Measurements from ENCODE around the gene TMBIM1.
"Not testable (repeated sequence)": the region's sequence is repeated elsewhere in the genome, so short reads cannot be mapped to it uniquely, and the experiment has no call there.

DNA sequence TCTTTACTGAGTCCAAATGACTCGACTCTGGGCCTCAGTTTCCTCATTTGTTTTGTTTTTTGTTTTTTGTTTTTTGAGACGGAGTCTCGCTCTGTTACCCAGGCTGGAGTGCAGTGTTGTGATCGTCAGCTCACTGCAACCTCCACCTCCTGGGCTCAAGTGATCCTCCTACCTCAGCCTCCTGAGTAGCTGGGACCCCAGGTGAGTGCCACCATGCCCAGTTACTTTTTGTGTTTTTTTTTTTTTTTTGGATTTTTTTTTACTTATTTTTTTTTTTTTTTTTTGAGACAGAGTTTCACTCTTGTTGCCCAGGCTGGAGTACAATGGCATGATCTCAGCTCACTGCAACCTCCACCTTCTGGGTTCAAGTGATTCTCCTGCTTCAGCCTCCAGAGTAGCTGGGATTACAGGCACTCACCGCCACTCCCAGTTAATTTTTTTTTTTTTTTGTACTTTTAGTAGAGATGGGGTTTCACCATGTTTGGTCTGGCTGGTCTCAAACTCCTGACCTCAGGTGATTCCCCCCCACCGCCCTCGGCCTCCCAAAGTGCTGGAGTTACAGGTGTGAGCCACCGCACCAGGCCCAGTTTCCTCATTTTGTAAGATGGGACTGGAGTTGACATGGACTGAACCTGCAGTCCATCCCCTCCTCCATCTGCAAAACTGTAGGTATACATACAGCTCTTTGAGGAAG, 18.9 kb downstream of the TMBIM1 start:
- not testable (repeated sequence) for TF ChIP-seq CTCF (IDR thresholded peaks at IDR 0.05); POLR2AphosphoS5 (IDR thresholded peaks at IDR 0.05; ENCODE audit: low read depth, low read length); SIN3A (IDR thresholded peaks at IDR 0.05; ENCODE audit: borderline replicate concordance, insufficient read depth, low read depth, low read length); TCF7L2 (IDR thresholded peaks at IDR 0.05; ENCODE audit: low read depth, low read length)
- TF ChIP-seq, protein P1, sequence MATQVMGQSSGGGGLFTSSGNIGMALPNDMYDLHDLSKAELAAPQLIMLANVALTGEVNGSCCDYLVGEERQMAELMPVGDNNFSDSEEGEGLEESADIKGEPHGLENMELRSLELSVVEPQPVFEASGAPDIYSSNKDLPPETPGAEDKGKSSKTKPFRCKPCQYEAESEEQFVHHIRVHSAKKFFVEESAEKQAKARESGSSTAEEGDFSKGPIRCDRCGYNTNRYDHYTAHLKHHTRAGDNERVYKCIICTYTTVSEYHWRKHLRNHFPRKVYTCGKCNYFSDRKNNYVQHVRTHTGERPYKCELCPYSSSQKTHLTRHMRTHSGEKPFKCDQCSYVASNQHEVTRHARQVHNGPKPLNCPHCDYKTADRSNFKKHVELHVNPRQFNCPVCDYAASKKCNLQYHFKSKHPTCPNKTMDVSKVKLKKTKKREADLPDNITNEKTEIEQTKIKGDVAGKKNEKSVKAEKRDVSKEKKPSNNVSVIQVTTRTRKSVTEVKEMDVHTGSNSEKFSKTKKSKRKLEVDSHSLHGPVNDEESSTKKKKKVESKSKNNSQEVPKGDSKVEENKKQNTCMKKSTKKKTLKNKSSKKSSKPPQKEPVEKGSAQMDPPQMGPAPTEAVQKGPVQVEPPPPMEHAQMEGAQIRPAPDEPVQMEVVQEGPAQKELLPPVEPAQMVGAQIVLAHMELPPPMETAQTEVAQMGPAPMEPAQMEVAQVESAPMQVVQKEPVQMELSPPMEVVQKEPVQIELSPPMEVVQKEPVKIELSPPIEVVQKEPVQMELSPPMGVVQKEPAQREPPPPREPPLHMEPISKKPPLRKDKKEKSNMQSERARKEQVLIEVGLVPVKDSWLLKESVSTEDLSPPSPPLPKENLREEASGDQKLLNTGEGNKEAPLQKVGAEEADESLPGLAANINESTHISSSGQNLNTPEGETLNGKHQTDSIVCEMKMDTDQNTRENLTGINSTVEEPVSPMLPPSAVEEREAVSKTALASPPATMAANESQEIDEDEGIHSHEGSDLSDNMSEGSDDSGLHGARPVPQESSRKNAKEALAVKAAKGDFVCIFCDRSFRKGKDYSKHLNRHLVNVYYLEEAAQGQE (IDR thresholded peaks at IDR 0.05; ENCODE audit: insufficient read depth in 1 of 2, low read depth in 2 of 2, low read length in 1 of 2), result not testable (repeated sequence)
